ENCODE data around the gene DTX1. TPM values are rescaled to one million over a fixed set of nuclear protein-coding genes. Genes with fewer than 3 reads are reported as not detected.

DTX1 gene
- total RNA-seq, 3 donors from 2014 or later, result 7.9 to 46.6 (median 20.0) TPM

DNA sequence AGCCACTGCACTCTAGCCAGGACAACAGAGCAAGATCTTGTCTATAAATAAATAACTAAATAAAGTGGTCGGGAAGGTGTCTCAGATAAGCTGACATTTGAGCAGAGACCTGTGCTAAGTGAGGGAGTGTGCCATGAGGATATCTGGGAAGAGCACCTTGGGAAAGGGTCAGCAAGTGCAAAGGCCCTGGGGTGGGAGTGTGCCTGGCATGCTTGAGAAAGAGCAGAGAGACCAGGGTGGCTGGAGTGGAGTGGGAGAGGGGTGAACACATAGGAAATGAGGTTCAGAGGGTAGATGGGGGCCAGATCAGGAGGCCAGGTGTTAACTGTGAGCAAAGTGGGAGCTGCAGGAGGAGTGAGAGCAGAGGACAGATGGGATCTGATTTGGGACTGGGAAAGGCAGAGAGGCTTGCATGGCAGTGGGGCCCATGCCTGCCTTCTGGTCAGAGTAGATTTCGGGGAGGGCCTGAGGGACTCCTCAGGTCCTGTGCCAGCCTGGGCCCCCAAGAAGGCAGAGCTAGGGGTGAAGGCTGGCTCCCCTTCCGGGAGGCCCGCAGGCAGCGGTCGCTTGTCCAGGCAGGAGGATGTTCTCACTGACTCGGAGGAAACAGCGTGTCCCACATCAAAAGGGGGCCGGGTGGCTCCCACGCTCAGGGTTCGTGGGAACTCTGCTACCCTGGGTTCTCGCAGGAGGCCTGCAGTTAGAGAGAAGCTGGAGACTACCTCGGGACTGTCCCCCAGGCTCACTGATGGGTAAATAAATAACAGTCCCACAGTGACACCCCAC is 32.6 kb downstream of the DTX1 start:
- TF ChIP-seq, protein P1, sequence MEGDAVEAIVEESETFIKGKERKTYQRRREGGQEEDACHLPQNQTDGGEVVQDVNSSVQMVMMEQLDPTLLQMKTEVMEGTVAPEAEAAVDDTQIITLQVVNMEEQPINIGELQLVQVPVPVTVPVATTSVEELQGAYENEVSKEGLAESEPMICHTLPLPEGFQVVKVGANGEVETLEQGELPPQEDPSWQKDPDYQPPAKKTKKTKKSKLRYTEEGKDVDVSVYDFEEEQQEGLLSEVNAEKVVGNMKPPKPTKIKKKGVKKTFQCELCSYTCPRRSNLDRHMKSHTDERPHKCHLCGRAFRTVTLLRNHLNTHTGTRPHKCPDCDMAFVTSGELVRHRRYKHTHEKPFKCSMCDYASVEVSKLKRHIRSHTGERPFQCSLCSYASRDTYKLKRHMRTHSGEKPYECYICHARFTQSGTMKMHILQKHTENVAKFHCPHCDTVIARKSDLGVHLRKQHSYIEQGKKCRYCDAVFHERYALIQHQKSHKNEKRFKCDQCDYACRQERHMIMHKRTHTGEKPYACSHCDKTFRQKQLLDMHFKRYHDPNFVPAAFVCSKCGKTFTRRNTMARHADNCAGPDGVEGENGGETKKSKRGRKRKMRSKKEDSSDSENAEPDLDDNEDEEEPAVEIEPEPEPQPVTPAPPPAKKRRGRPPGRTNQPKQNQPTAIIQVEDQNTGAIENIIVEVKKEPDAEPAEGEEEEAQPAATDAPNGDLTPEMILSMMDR (IDR thresholded peaks at IDR 0.05), result no peak
- Histone ChIP-seq H3K4me3 (no peak overlapping the region), H3K9me3 (no peaks in the 10 kb centered on the region), H3K36me3 (no peaks in the 10 kb centered on the region), H3K27me3 (no peaks in the 10 kb centered on the region), H3K4me1 (no peaks in the 10 kb centered on the region), H3K27ac (peak overlapping the region in 1 of 2 donors; percentile 23)
- intact Hi-C loops (cut with DNase I; ENCODE audit: low total_unique reads), result no loop called here
- DNase-seq (ENCODE audit: low spot score in 2 of 2), result no peak

DNA sequence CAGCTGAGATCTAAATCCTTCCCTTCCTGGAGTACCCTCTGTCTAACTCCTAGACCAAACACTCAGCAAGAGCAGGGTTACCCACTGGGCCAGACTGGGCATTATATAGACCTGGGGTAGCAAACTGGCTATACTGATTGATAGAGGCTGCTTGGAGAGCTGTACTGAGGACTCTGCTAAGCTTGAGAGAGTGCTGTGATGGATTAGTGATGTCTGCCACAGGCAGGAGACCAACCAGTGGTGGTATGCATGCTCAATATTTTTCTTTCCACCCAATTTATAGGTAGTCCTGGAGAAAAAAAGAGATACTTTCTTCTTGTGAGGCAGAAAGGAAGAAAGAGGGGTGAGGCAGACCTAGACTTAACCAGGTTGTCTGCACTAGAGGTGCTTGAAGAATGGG is 33.3 kb downstream of the DTX1 start:
- DNase-seq (ENCODE audit: low spot score in 2 of 2), result no peak
- H3K27ac ChIP-seq, result peak overlapping the region in 1 of 2 donors; percentile 23
- no peak for TF ChIP-seq POLR2AphosphoS5 (IDR thresholded peaks at IDR 0.05)
- TF ChIP-seq, protein P1 (IDR thresholded peaks at IDR 0.05), result no peak
- no peaks in the 10 kb centered on the region for H3K9me3 ChIP-seq
- no peak overlapping the region for H3K4me3 ChIP-seq
- intact Hi-C loops (cut with DNase I; ENCODE audit: low total_unique reads), result no loop called here
- no peaks in the 10 kb centered on the region for H3K36me3 ChIP-seq
- H3K27me3 ChIP-seq, result no peaks in the 10 kb centered on the region
- H3K4me1 ChIP-seq, result no peaks in the 10 kb centered on the region

DNA sequence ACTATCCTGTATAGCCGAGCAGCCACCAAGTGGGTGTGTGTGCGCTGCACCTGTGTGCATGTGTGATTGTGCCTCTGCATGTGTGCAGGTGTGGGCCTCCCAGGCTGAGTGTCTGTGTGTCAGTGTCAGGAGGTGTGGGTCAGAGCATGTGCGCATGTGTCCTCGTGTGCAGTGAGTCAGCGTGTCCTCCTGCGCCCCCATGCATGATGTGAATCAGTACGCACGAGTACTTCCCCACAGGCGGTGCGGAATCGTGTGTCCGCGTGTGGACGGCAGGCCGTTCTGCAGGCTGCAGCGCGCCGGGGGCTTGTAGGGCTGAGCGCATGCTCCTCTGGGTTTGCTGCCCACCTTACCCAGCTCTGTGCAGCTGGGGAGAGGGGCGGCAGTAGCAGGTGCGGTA is 34.2 kb downstream of the DTX1 start:
- no peak overlapping the region for H3K4me3 ChIP-seq
- H3K27ac ChIP-seq, result no peak overlapping the region
- H3K9me3 ChIP-seq, result no peaks in the 10 kb centered on the region
- no peaks in the 10 kb centered on the region for H3K4me1 ChIP-seq
- no peaks in the 10 kb centered on the region for H3K36me3 ChIP-seq
- DNase-seq (ENCODE audit: low spot score in 2 of 2), result no peak
- intact Hi-C loops (cut with DNase I; ENCODE audit: low total_unique reads), result no loop called here
- TF ChIP-seq, protein P1 (IDR thresholded peaks at IDR 0.05), result no peak
- TF ChIP-seq POLR2AphosphoS5 (IDR thresholded peaks at IDR 0.05), result no peak
- no peak for TF ChIP-seq POLR2A (IDR thresholded peaks at IDR 0.05)
- no peaks in the 10 kb centered on the region for H3K27me3 ChIP-seq

DNA sequence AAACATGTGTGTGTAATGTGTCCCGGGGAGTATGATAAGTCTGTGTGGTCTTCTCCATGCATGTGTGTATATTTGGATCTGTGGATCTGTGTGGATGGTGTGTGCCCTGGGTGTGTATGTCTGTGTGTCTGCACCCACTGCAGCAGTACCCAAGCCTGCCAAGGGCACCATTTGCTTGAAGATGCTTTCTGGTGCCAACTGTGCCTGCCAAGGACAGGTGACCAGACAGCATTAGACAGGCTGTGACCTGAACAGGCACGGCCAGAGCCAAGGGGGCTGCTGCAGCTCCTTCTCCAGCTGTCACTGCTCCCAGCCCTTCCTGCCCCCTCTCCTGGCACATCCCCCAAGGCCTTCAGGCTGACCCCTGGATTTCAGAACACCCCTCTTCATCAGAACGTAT is 35.0 kb downstream of the DTX1 start:
- Histone ChIP-seq H3K9me3 (no peaks in the 10 kb centered on the region), H3K4me1 (no peaks in the 10 kb centered on the region), H3K36me3 (no peaks in the 10 kb centered on the region), H3K4me3 (no peak overlapping the region), H3K27me3 (no peaks in the 10 kb centered on the region), H3K27ac (no peak overlapping the region)
- no peak for TF ChIP-seq POLR2AphosphoS5 (IDR thresholded peaks at IDR 0.05)
- TF ChIP-seq, protein P1 (IDR thresholded peaks at IDR 0.05), result no peak
- DNase-seq (ENCODE audit: low spot score in 2 of 2), result no peak
- intact Hi-C loops (cut with DNase I; ENCODE audit: low total_unique reads), result no loop called here

DNA sequence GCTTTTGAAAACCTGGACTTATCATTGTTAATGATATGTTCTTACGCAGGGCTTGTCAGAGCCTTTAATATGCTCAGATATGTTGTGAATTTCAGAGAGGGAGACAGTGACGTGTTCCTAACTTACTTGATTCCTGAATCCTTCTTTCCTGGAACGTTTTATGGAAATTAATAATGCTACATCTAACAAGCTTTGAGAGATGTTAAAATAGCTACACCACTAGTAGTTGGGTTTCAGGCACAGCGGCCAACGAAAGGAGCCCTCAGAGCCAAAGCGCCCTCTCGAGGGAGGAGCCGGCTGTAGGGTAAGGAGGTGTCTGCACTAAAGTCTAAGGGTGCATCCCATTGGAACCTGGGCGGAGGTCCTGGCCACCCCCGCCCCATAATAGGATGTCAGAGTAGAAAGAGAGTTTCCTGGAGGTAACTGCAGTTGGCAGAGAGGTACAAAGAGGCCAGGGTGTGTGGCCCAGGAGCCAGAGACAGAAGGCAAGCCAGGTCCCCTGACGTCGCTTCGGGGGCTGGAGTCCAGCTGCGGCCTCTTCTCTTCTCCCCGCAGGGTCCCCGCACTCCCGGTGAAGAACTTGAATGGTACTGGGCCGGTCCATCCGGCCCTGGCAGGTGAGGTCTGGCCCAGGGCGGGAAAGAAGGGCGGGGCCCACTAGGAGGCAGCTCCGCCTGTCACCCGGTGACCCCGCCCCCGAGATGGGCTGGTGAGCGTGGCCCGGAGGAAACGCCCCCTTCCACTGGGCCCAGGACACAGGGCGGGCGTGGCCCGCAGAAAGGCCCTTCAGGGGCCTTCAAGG is 36.3 kb downstream of the DTX1 start:
- H3K4me3 ChIP-seq, result no peak overlapping the region
- no peak overlapping the region for H3K27ac ChIP-seq

More for the DNA sequence above, 36.3 kb downstream of the DTX1 start:
- Histone ChIP-seq H3K36me3 (no peaks in the 10 kb centered on the region), H3K9me3 (no peaks in the 10 kb centered on the region), H3K4me1 (no peaks in the 10 kb centered on the region), H3K27me3 (no peaks in the 10 kb centered on the region)
- intact Hi-C loops (cut with DNase I; ENCODE audit: low total_unique reads), result no loop called here
- TF ChIP-seq, protein P1 (IDR thresholded peaks at IDR 0.05), result no peak
- no peak for TF ChIP-seq POLR2AphosphoS5 (IDR thresholded peaks at IDR 0.05)
- TF ChIP-seq POLR2A (IDR thresholded peaks at IDR 0.05), result no peak
- DNase-seq (ENCODE audit: low spot score in 2 of 2), result no peak
